HG02678 (cell line): ENCODE results near the gene EMILIN2.
"Not testable (repeated sequence)": the region's sequence is repeated elsewhere in the genome, so short reads cannot be mapped to it uniquely, and the experiment has no call there.

ENCODE experiments used
- ATAC-seq: cut with Tn5 transposase; IDR thresholded peaks from one replicate; pipeline ENCODE4 v1.9.1; 2021; ENCODE audit warnings: mild to moderate bottlenecking, moderate library complexity; ENCODE audit not compliant: unreplicated experiment

The EMILIN2 gene

DNA sequence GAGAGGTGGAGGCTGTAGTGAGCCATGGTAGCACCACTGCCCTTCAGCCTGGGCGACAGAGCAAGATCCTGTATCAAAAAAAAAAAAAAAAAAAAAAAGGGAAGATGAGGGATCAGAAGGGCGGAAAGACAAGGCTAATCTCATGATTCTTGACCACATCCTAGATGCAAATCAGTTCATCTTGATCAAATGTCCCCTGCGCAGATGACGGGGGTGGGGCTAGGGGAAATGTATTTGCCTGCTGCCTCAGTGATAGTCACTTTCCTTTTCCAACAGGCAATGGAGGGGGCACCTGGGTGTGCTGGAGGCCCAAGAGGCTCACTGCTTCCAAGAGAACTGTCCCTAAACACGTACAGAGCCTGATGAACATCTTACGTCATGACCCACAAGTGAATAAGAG lies 3.7 kb upstream of the EMILIN2 start:
- ATAC-seq = no peak

DNA sequence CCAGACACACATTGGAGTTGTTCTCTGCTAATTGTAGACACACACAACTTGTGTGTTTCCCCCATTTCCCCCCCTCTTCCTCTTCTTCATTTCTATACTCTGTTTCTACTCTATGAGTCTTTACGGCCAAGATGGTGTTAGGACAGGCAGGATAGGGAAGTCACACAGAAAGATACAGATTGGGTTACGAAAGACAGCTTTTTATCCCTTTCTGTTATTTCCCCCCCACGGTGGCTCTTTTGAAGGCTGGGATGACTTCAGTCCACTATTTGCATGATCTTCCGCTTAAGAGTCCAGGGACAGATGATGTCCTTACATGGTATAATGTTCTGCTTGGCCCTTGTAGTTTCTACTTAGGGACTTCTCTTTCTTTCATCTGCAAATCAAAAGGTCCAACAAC lies 1.6 kb upstream of the EMILIN2 start:
- no peak for ATAC-seq

DNA sequence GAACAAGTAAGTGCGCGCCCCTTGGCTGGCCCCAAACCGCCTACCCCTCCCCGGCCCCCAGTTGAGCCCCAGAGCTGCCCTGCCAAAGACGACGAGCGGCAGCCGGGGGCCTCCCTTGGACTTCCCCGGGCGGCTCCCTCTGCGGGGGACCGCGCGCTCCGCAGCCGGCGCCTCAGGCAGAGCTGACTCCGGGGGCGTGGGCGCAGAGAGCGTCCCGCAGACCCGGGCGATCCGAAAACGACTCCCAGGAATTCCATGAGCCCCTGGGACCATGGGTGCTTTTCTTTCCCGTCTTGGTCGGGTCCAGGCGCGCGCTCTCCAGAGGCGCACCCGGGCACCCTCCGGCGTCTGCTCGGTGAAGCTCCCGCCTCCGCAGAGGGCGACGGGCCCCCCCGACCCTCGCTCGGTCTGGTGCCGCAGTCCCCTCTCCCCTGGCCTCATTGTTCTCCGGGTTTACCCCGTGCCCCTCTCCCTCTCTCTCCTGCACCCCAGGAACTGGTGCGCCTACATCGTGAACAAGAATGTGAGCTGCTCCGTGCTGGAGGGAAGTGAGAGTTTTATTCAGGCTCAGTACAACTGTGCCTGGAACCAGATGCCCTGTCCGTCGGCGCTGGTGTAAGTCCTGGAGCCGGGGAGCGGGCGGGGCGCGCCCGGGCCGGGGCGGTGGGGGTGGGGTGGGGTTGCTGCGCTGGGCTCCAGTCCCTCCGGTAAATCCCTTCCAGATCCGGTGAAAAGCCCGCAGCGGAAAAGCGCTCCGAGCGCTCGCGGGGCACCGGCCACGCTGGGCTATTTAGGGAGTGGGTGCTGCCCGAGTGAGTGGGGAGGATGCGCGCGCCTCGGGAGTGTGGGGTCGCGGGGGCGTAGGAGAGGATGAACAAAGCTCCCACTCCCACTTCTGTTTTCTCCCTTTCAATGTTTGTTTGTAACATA lies 776 bp downstream of the EMILIN2 start:
- peak; percentile 48 for ATAC-seq

DNA sequence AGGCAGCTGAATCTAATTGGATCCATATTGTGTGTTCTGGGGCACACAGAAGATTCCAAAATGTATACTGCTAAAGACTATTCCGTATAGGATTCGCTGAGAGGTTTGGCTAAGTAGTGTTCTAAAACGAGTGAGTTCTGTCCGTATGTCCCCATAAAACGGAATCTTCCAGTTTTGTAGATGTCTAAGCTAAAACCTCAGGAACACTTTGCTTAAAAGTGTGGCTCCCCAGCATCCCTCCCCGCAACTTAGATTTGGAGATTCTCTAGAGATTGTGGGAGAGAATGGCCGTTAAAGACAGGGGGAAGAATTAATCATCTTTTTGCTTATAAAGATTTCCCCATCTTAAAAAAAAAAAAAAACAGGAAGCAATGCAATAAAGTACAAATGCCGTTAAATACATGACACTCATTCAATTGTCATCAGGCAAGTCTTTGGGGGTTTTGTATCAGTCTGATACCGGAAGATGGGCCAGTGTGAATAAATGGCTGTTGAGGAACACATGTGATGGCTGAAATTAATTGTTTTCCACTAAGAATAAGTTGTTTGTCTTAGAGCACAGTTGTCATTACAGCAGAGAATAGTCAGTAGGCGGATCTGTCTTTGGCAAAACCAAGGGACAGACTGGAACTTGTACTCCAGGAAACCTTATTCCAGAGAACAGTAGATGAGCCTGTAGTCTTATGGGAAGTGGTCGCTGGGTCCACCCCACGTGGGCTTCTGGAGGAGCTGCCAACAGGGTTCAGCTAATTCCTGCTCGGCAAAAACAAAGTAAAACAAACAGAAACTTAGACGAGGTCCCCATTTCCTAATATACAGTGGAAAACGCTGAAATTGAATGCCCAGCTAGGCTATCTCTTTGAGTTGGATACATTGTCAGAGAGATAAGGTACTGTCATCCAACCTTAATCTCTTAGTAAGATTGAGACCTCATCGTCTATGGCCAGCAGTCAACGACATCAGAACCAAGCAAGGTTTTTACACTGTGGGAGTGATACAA lies 1.7 kb downstream of the EMILIN2 start:
- ATAC-seq = no peak

DNA sequence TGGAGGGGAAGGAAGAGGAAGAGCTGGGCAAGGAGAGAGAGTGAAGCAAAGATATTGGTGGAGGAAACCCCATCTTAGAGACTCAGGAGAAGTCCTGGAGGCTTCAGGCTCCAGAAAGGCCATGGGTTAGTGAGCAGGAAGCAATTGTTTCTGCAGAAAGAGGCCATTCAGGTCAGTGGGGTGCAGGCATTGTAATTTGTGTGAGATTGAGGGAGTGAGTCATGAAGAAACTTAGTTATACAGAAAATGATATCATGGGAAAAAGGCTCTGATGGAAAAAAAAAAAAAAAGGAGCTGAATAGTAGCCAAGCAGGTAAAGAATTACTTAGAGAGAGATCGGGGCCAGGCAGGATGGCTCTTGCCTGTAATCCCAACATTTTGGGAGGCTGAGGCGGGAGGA lies 4.0 kb downstream of the EMILIN2 start:
- ATAC-seq = no peak

DNA sequence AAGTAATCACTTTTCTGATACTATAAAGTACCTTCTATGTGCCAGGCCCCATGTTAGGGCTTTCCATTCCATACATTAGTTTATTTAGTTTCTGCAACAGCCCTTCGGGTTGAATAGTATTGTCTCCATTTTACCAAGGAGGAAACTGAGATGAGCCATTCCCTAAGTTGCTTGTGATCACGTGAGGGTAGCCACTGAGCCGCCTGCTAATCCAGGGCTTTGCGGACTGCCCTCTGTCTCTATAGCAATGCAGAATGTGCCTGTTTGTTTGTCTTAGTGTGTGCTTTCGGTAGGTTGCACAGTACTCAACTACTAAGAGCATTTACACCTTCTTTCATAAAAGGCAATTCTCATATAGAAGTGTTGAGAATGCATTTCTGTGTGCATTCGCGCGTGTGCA lies 5.0 kb downstream of the EMILIN2 start:
- ATAC-seq = no peak

DNA sequence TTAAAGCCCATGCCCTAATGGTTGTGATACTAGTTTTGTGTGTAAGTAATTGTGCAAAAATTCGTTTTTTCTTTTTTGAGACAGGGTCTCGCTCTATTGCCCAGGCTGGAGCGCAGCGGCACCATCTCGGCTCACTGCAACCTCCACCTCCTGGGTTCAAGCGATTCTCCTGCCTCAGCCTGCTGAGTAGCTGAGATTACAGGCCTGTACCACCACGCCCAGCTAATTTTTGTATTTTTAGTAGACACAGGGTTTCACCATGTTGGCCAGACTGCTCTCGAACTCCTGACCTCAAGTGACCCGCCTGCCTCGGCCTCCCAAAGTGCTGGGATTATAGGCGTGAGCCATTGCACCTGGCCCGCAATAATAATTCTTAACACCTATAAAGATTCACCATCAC lies 5.7 kb downstream of the EMILIN2 start:
- ATAC-seq = not testable (repeated sequence)

DNA sequence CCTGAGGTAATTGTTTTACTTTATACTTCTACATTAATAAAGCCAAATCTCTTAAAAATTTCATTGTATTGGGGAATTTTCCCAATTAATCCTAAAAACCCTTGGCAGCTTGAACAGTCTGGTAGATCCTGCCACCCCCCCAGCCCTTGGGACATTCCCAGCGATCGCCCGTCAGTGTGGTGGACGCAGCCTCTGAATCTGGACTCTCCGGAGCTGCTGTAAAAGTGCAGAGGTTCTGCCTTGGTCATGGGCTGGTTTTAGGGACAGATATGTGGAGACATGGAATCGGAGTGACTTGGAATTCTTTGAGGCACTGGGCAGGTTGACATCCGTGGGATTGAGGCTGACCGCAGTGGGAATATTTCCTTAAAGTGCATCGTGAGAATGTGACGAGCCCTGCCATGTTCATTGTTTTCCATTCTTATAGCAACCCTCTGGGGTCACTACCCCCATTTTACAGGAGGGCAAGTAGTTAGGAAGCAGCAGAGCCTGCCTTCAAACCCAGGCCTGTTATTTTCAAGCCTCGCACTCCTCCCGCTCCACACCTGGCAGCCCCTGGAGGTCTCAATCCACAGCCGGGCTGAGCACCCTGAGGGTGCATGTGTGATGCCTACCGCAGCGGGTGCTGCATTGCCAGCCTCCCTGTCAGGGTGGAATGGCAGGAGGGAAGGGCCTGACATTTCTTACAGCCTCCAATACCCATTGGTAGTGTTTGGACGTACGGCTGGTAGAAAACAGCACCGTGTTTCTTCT lies 6.5 kb downstream of the EMILIN2 start:
- no peak for ATAC-seq

DNA sequence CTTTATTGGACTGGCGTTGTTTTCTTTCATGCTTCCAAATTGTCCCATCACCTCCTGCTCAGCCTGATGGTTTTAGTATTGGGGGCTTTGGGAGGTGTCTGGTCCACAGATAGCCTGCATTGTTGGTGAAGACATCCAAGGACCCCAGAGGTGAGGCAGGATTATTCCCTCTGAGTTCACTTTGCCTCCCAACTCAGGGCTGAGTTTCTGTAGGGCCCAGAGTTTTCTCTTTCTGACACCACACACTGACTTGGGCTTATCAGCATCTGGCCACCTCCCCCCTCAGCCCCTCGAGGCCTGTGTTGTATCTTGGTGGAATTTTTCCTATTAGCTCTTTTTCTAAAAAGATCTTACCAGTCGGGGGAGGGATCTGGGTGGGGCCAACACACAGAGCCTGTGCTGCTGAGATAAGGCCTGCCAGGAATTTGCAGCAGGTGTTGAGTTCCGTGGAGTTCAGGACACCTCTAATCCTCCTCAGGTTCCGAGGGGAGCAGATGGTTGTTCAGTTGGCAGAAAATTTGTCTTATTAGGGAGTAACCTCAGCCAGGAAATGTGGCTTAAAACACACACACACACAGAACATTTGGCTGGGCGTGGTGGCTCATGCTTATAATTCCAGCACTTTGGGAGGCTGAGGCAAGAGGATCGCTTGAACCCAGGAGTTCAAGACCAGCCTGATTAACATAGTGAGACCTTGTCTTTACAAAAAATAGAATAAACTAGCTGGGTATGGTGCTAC lies 7.3 kb downstream of the EMILIN2 start:
- no peak for ATAC-seq

DNA sequence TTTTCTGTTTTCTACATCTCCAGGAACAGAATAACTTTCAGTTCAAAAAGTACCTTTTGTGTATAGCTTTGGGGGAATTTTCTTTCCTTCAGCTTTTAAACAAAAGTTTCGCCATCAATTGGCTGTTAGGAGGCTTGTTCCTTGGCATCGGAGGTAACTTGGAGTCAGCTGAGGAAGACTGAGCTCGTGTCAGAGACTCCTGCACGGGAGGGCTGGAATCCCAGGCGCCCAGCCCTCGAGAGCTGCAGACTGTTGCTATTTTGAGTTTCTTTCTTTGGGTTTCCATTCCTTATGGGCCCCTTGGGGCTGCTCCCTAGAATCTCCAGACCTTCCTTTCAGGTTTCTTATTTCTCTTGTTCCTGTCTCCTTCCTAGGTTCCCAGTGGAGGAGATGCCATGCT lies 8.1 kb downstream of the EMILIN2 start:
- no peak for ATAC-seq

DNA sequence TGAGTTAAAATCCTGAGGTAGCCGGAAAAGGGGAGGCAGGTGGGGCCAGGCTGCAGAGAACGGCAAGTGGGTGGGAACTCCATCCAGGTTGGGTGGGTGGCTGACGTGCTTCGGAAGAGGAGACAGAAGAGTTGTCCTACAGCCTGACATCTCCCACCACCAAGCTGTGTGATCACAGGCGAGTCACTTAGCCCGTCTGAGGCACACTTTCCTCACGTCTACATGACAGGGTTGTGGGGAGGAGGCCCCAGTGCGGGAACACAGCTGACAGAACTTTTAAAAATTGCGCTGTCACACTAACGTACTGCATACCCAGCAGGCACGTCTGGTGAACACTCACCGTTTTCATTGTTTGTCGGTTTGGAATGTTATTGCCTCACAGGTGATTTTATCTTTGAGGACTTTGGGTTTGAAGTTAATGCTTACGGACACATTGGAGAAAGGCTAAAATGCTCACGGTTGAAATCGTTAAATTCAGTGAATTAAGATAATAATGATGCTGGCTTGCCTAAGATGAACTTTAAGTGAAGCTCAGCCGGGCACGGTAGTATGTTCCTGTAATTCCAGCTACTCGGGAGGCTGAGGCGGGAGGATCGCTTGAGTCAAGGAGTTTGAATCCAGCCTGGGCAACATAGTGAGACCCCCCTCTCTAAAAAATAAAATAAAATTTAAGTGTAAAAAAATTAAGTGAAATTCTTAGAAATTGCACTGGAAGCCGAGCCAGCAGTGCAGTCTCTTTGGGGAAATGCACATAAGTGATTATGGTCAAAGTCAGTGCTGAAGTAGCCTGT lies 8.9 kb downstream of the EMILIN2 start:
- ATAC-seq = no peak

DNA sequence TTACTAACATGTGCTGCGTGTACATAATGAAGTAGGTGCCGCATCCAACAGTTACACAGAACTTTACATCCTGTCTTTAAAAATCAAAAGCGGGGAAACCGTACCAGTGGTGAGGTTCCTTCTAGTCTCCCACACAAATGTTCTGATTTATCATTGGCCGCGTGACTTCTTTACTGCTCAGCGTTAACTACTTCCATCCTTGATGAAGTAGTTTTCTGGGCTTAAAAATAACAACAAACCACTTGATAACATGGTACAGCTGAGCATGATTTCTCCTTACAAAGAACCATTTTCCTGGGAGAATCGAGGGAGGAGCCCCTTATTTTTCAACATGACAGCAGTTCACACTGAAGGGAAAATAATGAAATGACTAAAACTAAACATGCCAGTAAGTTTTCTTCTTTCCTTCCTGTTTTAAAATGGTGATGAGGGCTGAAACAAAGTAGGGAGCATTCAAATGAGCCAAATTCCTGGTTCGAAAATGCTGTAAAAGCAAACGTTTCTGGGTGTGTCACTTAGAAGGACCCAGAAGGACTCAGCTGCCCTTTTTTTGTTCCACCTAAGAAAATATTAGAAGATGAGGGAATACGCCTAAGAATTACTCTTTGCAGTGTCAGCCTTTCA lies 9.9 kb downstream of the EMILIN2 start:
- no peak for ATAC-seq

DNA sequence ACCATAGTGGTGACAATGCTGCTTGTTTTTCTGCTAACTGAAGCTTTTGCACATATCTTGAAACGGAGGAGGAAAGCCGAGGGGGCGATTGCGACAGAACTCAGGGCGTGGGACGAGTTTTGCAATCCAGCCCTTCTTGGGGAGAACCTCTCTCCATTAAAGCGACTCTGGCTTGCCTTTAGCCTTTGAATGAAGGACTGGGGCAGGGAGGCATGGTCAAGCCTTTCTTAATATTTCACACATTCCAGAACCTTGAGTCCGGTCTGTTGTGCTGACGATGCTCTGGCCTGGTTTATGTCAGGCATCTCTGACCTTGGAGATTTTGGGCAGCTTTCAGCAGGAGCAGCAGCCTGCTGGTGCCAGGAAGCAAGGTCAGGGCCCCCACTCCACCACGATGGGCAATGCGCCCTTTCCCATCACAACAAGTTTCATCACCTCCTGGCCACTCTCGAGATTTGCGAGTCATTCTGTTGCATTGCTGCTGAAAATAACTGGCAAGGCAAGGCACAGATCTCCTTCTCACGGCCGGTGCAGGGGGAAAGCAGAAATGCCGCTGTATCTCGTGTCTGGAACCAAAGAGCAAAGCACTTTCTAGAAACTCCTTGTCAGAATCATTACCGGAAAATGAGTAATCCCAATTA lies 10.8 kb downstream of the EMILIN2 start:
- ATAC-seq = no peak

DNA sequence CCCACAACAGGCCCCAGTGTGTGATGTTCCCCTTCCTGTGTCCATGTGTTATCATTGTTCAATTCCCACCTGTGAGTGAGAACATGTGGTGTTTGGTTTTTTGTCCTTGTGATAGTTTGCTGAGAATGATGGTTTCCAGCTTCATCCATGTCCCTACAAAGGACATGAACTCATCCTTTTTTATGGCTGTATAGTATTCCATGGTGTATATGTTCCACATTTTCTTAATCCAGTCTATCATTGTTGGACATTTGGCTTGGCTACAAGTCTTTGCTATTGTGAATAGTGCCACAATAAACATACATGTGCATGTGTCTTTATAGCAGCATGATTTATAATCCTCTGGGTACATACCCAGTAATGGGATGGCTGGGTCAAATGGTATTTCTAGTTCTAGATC lies 13.6 kb downstream of the EMILIN2 start:
- ATAC-seq = not testable (repeated sequence)

DNA sequence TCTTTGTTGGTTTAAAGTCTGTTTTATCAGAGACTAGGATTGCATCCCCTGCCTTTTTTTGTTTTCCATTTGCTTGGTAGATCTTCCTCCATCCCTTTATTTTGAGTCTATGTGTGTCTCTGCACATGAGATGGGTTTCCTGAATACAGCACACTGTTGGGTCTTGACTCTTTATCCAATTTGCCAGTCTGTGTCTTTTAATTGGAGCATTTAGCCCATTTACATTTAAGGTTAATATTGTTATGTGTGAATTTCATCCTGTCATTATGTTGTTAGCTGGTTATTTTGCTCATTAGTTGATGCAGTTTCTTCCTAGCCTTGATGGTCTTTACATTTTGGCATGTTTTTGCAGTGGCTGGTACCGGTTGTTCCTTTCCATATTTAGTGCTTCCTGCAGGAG lies 17.2 kb downstream of the EMILIN2 start:
- ATAC-seq = not testable (repeated sequence)

DNA sequence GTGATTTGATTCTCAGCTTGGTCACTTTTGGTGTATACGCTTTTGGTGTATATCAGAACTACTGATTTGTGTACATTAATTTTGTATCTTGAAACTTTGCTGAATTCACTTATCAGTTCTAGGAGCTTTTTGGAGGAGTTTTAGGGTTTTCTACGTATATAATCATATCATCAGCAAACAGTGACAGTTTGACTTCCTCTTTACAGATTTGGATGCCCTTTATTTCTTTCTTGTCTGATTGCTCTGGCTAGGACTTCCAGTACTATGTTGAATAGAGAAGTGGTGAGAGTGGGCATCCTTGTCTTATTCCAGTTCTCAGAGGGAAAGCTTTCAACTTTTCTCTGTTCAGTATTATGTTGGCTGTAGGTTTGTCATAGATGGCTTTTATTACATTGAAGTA lies 19.7 kb downstream of the EMILIN2 start:
- ATAC-seq = not testable (repeated sequence)

DNA sequence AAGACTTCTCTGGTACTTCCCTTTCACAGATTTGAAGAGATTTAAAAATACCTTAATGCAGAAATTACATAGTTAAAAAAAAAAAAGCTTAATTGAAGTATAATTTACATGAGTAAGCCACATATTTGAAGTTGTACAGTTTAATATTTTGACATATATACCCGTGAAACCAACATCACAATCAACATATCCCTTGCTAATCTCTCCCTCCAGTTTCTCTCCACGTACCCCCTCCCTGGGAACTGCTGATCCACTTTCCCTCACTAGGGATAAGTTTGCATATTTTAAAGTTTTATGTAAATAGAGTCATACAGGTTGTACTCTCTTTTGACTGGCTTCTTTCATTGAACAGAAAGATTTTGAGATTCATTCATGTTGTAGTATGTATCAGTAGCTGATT lies 22.4 kb downstream of the EMILIN2 start:
- no peak for ATAC-seq

DNA sequence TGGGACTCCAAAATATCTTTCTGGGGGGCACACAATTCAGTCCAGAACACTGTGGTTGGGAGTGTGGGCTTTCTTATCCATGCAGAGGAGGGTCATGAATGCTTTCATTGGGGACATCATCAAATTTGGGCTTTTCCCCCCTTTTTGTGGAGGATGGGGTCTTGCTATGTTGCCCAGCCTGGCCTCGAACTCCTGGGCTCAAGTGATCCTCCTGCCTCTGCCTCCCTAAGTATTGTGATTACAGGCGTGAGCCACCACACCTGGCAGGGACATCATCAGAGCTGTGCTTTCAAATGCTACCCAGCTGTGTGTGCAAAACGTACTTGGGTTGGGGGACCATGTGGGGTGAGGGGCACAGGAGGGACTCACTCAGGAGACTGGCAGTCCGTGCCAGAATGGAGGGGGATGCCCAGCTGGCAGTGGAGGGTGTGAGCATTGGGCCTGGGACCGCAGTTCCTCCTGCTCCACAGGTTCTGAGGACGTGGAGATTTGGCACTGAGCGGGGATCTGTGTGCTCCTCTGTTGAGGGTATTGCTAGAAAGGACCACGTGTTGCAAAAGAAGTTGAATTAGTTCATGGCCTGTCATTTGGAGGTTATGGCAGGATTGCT lies 24.4 kb downstream of the EMILIN2 start:
- no peak for ATAC-seq
